ENCODE data around the gene IMP4.

Gene IMP4

GRCh38 chr2:130378898-130379214, 36.2 kb downstream of the IMP4 start:
- DNase-seq = no peak

- DNase-seq = no peak
These were observed 37.6 kb downstream of the IMP4 start for GRCh38 chr2:130380096-130380934.

GRCh38 chr2:130381145-130381544, 38.4 kb downstream of the IMP4 start:
- no peak for DNase-seq

- DNase-seq = no peak
These were observed 38.9 kb downstream of the IMP4 start for GRCh38 chr2:130381619-130382018.

GRCh38 chr2:130382313-130382917, 39.7 kb downstream of the IMP4 start:
- DNase-seq = no peak

GRCh38 chr2:130385709-130386108, 43.0 kb downstream of the IMP4 start:
- DNase-seq = no peak

GRCh38 chr2:130387071-130387400, 44.3 kb downstream of the IMP4 start:
- no peak for DNase-seq

GRCh38 chr2:130387804-130388203, 45.1 kb downstream of the IMP4 start:
- DNase-seq = no peak

- DNase-seq = no peak
These were observed 45.7 kb downstream of the IMP4 start for GRCh38 chr2:130388221-130388907.

GRCh38 chr2:130389358-130389757, 46.7 kb downstream of the IMP4 start:
- DNase-seq = no peak

GRCh38 chr2:130389783-130390182, 47.1 kb downstream of the IMP4 start:
- no peak for DNase-seq

GRCh38 chr2:130390460-130391057, 47.9 kb downstream of the IMP4 start:
- no peak for DNase-seq

GRCh38 chr2:130391058-130391871, 48.6 kb downstream of the IMP4 start:
- peak; percentile 79 for DNase-seq

GRCh38 chr2:130391872-130392670, 49.4 kb downstream of the IMP4 start:
- peak; percentile 52 for DNase-seq

- no peak for DNase-seq
These were observed 50.7 kb downstream of the IMP4 start for GRCh38 chr2:130393318-130393910.
